Measurements from ENCODE around the gene NFKBIE. TPM values are rescaled to one million over a fixed set of nuclear protein-coding genes. Genes with fewer than 3 reads are reported as not detected.

The NFKBIE gene
- total and polyA plus RNA-seq, 2 of the 13 experiments (the other 11 are each of a cell fraction or from before 2014, with no cell fraction given): 6.7 to 14.5 TPM

DNA sequence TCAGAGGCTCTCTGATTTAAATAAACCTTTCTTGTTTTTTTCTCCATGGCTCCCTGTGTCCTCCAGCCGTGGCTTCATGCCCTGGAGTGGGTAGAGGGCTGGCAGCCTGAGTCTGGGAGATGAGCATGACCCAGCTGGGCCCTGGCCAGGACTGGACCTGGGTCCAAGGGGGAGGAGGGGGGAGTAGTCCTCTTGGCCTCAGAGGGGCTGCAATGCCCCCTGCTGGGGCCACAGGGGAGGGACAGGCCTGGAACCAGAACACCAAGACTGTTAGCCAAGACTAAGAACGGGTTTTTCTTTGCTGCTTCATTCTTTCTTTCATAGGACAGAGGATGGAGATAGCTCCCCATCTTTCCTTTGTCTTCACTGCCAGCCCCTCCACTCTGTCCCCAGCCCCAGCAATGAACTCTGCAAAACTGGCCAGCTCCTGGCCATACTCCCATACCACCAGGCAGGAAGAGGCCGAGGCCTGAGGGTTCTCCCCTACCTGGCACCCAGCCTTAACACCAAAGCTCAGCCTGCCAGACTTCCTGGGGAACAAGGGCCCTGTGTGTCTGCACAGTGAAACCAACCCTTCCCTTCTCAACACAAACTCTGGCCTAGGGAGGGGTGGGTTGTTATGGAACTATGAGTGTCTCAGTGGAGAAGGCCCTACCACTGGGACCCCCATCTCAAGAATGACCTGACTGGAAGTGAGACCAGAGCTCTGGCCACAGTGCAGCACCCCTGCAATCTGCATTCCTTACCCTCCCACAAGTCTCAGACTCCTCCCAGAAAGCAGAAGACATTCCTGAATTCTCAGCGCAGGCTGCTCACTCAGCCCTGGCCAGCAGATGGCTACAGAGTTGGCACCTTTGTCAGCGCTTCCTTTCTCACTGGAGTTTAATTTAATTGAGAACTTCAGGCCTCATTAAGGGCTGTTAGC lies 31.0 kb downstream of the NFKBIE start (continued):
- TF ChIP-seq ZBTB34 (CRISPR knock-in tag; IDR thresholded peaks at IDR 0.05) (no peak), KIAA2018 (CRISPR knock-in tag; IDR thresholded peaks at IDR 0.05; ENCODE audit: borderline replicate concordance) (no peak), ZEB1 (IDR thresholded peaks at IDR 0.05; ENCODE audit: insufficient replicate concordance, low read depth) (no peak), ZNF788 (CRISPR knock-in tag; IDR thresholded peaks at IDR 0.05; ENCODE audit: borderline replicate concordance) (peak; percentile 71; the same call in 1 of the 2 replicates), ZNF24 (IDR thresholded peaks at IDR 0.05) (no peak), CREM (IDR thresholded peaks at IDR 0.05) (no peak), CREM (CRISPR knock-in tag; IDR thresholded peaks at IDR 0.05) (no peak), SIN3B (IDR thresholded peaks at IDR 0.05; ENCODE audit: low read length) (no peak), HMG20A (CRISPR knock-in tag; IDR thresholded peaks at IDR 0.05; ENCODE audit: borderline replicate concordance) (no peak; the same call in 1 of the 2 replicates), LRRFIP1 (CRISPR knock-in tag; conservative IDR thresholded peaks at IDR 0.05) (no peak), RARG (CRISPR knock-in tag; IDR thresholded peaks at IDR 0.05; ENCODE audit: low read depth) (no peak), MTA3 (CRISPR knock-in tag; IDR thresholded peaks at IDR 0.05) (no peak), TIGD3 (CRISPR knock-in tag; IDR thresholded peaks at IDR 0.05; ENCODE audit: borderline replicate concordance) (no peak)

Data from HepG2 (cell line).